ENCODE measurements around the gene LRPAP1.
"Not testable (repeated sequence)": the region's sequence is repeated elsewhere in the genome, so short reads cannot be mapped to it uniquely, and the experiment has no call there.

The LRPAP1 gene

GRCh38 chr4:3517731-3518510 is 14.3 kb downstream of the LRPAP1 start:
- no peak for DNase-seq

- no peak for DNase-seq
These were observed 15.1 kb downstream of the LRPAP1 start for GRCh38 chr4:3516836-3517730.

- no peak for DNase-seq
These were observed 16.0 kb downstream of the LRPAP1 start for GRCh38 chr4:3516061-3516835.

GRCh38 chr4:3515646-3516045 is 16.6 kb downstream of the LRPAP1 start:
- DNase-seq = peak in 1 of 2 experiments; percentile 11

- peak in 1 of 2 experiments; percentile 77 for DNase-seq
These were observed 17.3 kb downstream of the LRPAP1 start for GRCh38 chr4:3514806-3515501.

- peak; percentile 68 to 80 for DNase-seq
These were observed 17.9 kb downstream of the LRPAP1 start for GRCh38 chr4:3514221-3514780.

- DNase-seq = no peak
These were observed 18.4 kb downstream of the LRPAP1 start for GRCh38 chr4:3513807-3514206.

GRCh38 chr4:3512719-3513118 is 19.5 kb downstream of the LRPAP1 start:
- no peak for DNase-seq

GRCh38 chr4:3512279-3512678 is 19.9 kb downstream of the LRPAP1 start:
- DNase-seq = no peak

GRCh38 chr4:3511601-3512000 is 20.6 kb downstream of the LRPAP1 start:
- DNase-seq = not testable (repeated sequence)

- no peak for DNase-seq
These were observed 21.0 kb downstream of the LRPAP1 start for GRCh38 chr4:3511187-3511586.

- DNase-seq = no peak
These were observed 21.7 kb downstream of the LRPAP1 start for GRCh38 chr4:3510481-3510880.

GRCh38 chr4:3508542-3508941 is 23.7 kb downstream of the LRPAP1 start:
- peak; percentile 69 for DNase-seq

GRCh38 chr4:3505231-3505630 is 27.0 kb downstream of the LRPAP1 start:
- no peak for DNase-seq

GRCh38 chr4:3502941-3503936 is 29.0 kb downstream of the LRPAP1 start:
- DNase-seq = no peak

GRCh38 chr4:3501825-3502425 is 30.3 kb downstream of the LRPAP1 start:
- no peak for DNase-seq

- no peak for DNase-seq
These were observed 30.9 kb downstream of the LRPAP1 start for GRCh38 chr4:3501126-3501824.

GRCh38 chr4:3500634-3501101 is 31.6 kb downstream of the LRPAP1 start:
- no peak for DNase-seq

GRCh38 chr4:3500111-3500510 is 32.1 kb downstream of the LRPAP1 start:
- no peak for DNase-seq

- no peak for DNase-seq
These were observed 32.5 kb downstream of the LRPAP1 start for GRCh38 chr4:3499710-3500109.

Measured in Kasumi-1 (cell line).